Naive thymus-derived CD4-positive, alpha-beta T cell (primary cell): ENCODE measurements around the gene TYR. TPM values are rescaled to one million over a fixed set of nuclear protein-coding genes. Genes with fewer than 3 reads are reported as not detected.
"Not testable (repeated sequence)": the region's sequence is repeated elsewhere in the genome, so short reads cannot be mapped to it uniquely, and the experiment has no call there.

Experiments
- ATAC-seq: fragments of 150-1000 bp; cut with Tn5 transposase; 2 replicates; pipeline ENCODE4 v1.10.0; 2021; ENCODE audit warnings: mild to moderate bottlenecking, moderate library complexity
- CTCF ChIA-PET: fragments of 350-600 bp; sonication (Branson Sonifier 250); formaldehyde crosslinking; loops from one replicate; lab custom pipeline; 2021; ENCODE audit warnings: antibody characterized with exemption; lab: Charles Lee
- POLR2A ChIA-PET: fragments of 350-600 bp; sonication (Branson Sonifier 250); formaldehyde crosslinking; loops from one replicate; lab custom pipeline; 2021; ENCODE audit warnings: antibody characterized with exemption, inconsistent platforms; lab: Charles Lee
- DNase-seq, 9 donors: peaks; one replicate each; pipeline versions ENCODE4 v3.0.0 to v3.0.0-alpha.2; 2020 to 2022; ENCODE audit warnings: mixed read lengths in 1 of 9
- H3K27ac ChIP-seq: one replicate; pipeline ENCODE4 v1.7.0; 2013; ENCODE audit warnings: mild to moderate bottlenecking, low read depth, low read length, moderate library complexity
- H3K27me3 ChIP-seq, 2 donors: one replicate each; pipeline ENCODE4 v1.7.0; 2013; ENCODE audit warnings: low read length in 2 of 2, mild to moderate bottlenecking in 2 of 2, moderate library complexity in 2 of 2; ENCODE audit not compliant: control insufficient read depth in 2 of 2, insufficient read depth in 2 of 2
- H3K36me3 ChIP-seq, 3 experiments: 1 replicate in 2 of 3; 2 replicates in 1 of 3; pipeline ENCODE4 v1.7.0; 2013; ENCODE audit warnings: low read length in 3 of 3, mild to moderate bottlenecking in 3 of 3, moderate library complexity in 1 of 3; ENCODE audit not compliant: insufficient read depth in 3 of 3, control insufficient read depth in 2 of 3
- H3K4me1 ChIP-seq, 2 donors: one replicate each; pipeline ENCODE4 v1.7.0; 2013; ENCODE audit warnings: low read length in 2 of 2, mild to moderate bottlenecking in 2 of 2, moderate library complexity in 1 of 2; ENCODE audit not compliant: control insufficient read depth in 2 of 2, insufficient read depth in 2 of 2
- H3K4me3 ChIP-seq: 2 replicates; pipeline ENCODE4 v1.7.0; 2013; ENCODE audit warnings: mild to moderate bottlenecking, low read length
- H3K9me3 ChIP-seq, 3 experiments: 1 replicate in 2 of 3; 2 replicates in 1 of 3; pipeline ENCODE4 v1.7.0; 2013; ENCODE audit warnings: low read length in 3 of 3; ENCODE audit not compliant: control insufficient read depth in 2 of 3
- H3K27ac Mint-ChIP-seq, 9 donors: one replicate each; pipeline ENCODE4 v1.8.0; 2020 to 2022; ENCODE audit warnings: mixed read lengths in 9 of 9, mild to moderate bottlenecking in 8 of 9, moderate library complexity in 5 of 9, inconsistent platforms in 2 of 9
- H3K27me3 Mint-ChIP-seq, 5 donors: one replicate each; pipeline ENCODE4 v1.8.0; 2021 to 2022; ENCODE audit warnings: mixed read lengths in 5 of 5, mild to moderate bottlenecking in 1 of 5
- H3K36me3 Mint-ChIP-seq, 5 donors: one replicate each; pipeline ENCODE4 v1.8.0; 2020 to 2022; ENCODE audit warnings: mixed read lengths in 5 of 5, mild to moderate bottlenecking in 3 of 5, inconsistent platforms in 1 of 5
- H3K4me1 Mint-ChIP-seq, 7 donors: one replicate each; pipeline ENCODE4 v1.8.0; 2020 to 2022; ENCODE audit warnings: mixed read lengths in 7 of 7, mild to moderate bottlenecking in 3 of 7, inconsistent platforms in 1 of 7
- H3K4me3 Mint-ChIP-seq, 10 donors: one replicate each; pipeline ENCODE4 v1.8.0; 2020 to 2022; ENCODE audit warnings: mild to moderate bottlenecking in 10 of 10, mixed read lengths in 10 of 10, moderate library complexity in 6 of 10, inconsistent platforms in 2 of 10
- H3K9me3 Mint-ChIP-seq, 11 donors: one replicate each; pipeline ENCODE4 v1.8.0; 2020 to 2022; ENCODE audit warnings: mixed read lengths in 11 of 11, mild to moderate bottlenecking in 4 of 11, inconsistent platforms in 1 of 11, moderate library complexity in 1 of 11
- intact Hi-C, 2 donors: fragments of 100-400 bp; cut with micrococcal nuclease; formaldehyde crosslinking; loops; one replicate each; pipeline ENCODE4 v1.15.1; 2023
- polyA plus RNA-seq, 2 donors: library from polyadenylated mRNA; unstranded; fragments of 300-500 nt; fragmentation: Illumina TruSeq; gene quantifications; one replicate each; pipeline ENCODE4 v1.2.3, GENCODE V29; 2021
- total RNA-seq, 6 experiments: library from RNA in 5 of 6; stranded (reverse) in 5 of 6; gene quantifications; 1 replicate in 5 of 6; 2 replicates in 1 of 6; pipeline ENCODE4 v1.2.3 and lab custom pipeline; 2021 to 2026

TYR gene
- total and polyA plus RNA-seq, 7 experiments from 2014 or later, result not detected

- H3K4me3 Mint-ChIP-seq, H3K27ac ChIP-seq, H3K36me3 Mint-ChIP-seq, H3K27me3 Mint-ChIP-seq, H3K9me3 Mint-ChIP-seq, H3K36me3 ChIP-seq, intact Hi-C loops, H3K4me3 ChIP-seq, DNase-seq, POLR2A ChIA-PET, ATAC-seq, H3K4me1 Mint-ChIP-seq, H3K27me3 ChIP-seq, H3K9me3 ChIP-seq, CTCF ChIA-PET, H3K27ac Mint-ChIP-seq, H3K4me1 ChIP-seq: not testable (repeated sequence)
Measured at GRCh38 chr11:89309321-89309985, 131.8 kb downstream of the TYR start.

GRCh38 chr11:89310607-89311006, 132.9 kb downstream of the TYR start:
- DNase-seq, intact Hi-C loops, H3K36me3 Mint-ChIP-seq, H3K9me3 Mint-ChIP-seq, H3K4me1 Mint-ChIP-seq, H3K4me3 ChIP-seq, H3K4me3 Mint-ChIP-seq, CTCF ChIA-PET, H3K27me3 Mint-ChIP-seq, H3K36me3 ChIP-seq, H3K9me3 ChIP-seq, POLR2A ChIA-PET, H3K27me3 ChIP-seq, H3K27ac ChIP-seq, H3K27ac Mint-ChIP-seq, H3K4me1 ChIP-seq, ATAC-seq: not testable (repeated sequence)

- intact Hi-C loops, result no loop called here
- Mint-ChIP-seq H3K36me3 (no peaks in the 10 kb centered on the region), H3K9me3 (peaks cover 0 to 6% (median 3%) of the 10 kb centered on the region in 11 donors), H3K27me3 (peaks cover 0 to 4% (median 0%) of the 10 kb centered on the region in 5 donors), H3K27ac (no peak overlapping the region), H3K4me3 (no peak overlapping the region), H3K4me1 (no peaks in the 10 kb centered on the region)
- no peak overlapping the region for H3K27ac ChIP-seq
- ChIA-PET POLR2A (no interaction called here), CTCF (no interaction called here)
- DNase-seq (no peak), ATAC-seq (no peak)
- H3K4me1 ChIP-seq, result no peaks in the 10 kb centered on the region
- H3K27me3 ChIP-seq, result no peaks in the 10 kb centered on the region
- no peak overlapping the region for H3K4me3 ChIP-seq
- no peaks in the 10 kb centered on the region for H3K9me3 ChIP-seq
- no peaks in the 10 kb centered on the region for H3K36me3 ChIP-seq
Measured at GRCh38 chr11:89321401-89321800, 143.7 kb downstream of the TYR start.

GRCh38 chr11:89327885-89328284, 150.2 kb downstream of the TYR start:
- H3K36me3 Mint-ChIP-seq, result no peaks in the 10 kb centered on the region
- no peaks in the 10 kb centered on the region for H3K4me1 Mint-ChIP-seq
- Histone ChIP-seq H3K36me3 (no peaks in the 10 kb centered on the region), H3K4me3 (no peak overlapping the region), H3K4me1 (no peaks in the 10 kb centered on the region), H3K9me3 (no peaks in the 10 kb centered on the region), H3K27ac (no peak overlapping the region), H3K27me3 (no peaks in the 10 kb centered on the region)
- H3K4me3 Mint-ChIP-seq, result no peak overlapping the region
- intact Hi-C loops, result no loop called here
- DNase-seq (no peak), ATAC-seq (no peak)
- ChIA-PET POLR2A (no interaction called here), CTCF (no interaction called here)
- H3K9me3 Mint-ChIP-seq, result peaks cover 0 to 3% (median 0%) of the 10 kb centered on the region in 11 donors
- no peak overlapping the region for H3K27ac Mint-ChIP-seq
- H3K27me3 Mint-ChIP-seq, result no peaks in the 10 kb centered on the region

GRCh38 chr11:89331940-89332339, 154.3 kb downstream of the TYR start:
- POLR2A ChIA-PET, CTCF ChIA-PET, H3K27me3 Mint-ChIP-seq, ATAC-seq, H3K9me3 ChIP-seq, H3K4me1 ChIP-seq, H3K4me1 Mint-ChIP-seq, H3K27ac ChIP-seq, DNase-seq, intact Hi-C loops, H3K27ac Mint-ChIP-seq, H3K27me3 ChIP-seq, H3K36me3 ChIP-seq, H3K9me3 Mint-ChIP-seq, H3K36me3 Mint-ChIP-seq, H3K4me3 ChIP-seq, H3K4me3 Mint-ChIP-seq: not testable (repeated sequence)

- H3K4me3 ChIP-seq, H3K4me1 ChIP-seq, intact Hi-C loops, H3K4me1 Mint-ChIP-seq, ATAC-seq, H3K27me3 ChIP-seq, CTCF ChIA-PET, H3K27ac Mint-ChIP-seq, H3K27me3 Mint-ChIP-seq, H3K36me3 Mint-ChIP-seq, H3K4me3 Mint-ChIP-seq, POLR2A ChIA-PET, H3K9me3 Mint-ChIP-seq, H3K27ac ChIP-seq, DNase-seq, H3K9me3 ChIP-seq, H3K36me3 ChIP-seq: not testable (repeated sequence)
Measured at GRCh38 chr11:89333704-89334103, 156.0 kb downstream of the TYR start.

- H3K4me1 ChIP-seq, H3K27me3 ChIP-seq, H3K27ac Mint-ChIP-seq, ATAC-seq, H3K36me3 ChIP-seq, DNase-seq, H3K4me1 Mint-ChIP-seq, H3K4me3 Mint-ChIP-seq, H3K4me3 ChIP-seq, H3K27me3 Mint-ChIP-seq, CTCF ChIA-PET, H3K9me3 ChIP-seq, intact Hi-C loops, H3K36me3 Mint-ChIP-seq, H3K27ac ChIP-seq, POLR2A ChIA-PET, H3K9me3 Mint-ChIP-seq: not testable (repeated sequence)
Measured at GRCh38 chr11:89337100-89337650, 159.5 kb downstream of the TYR start.
